ENCODE results near the gene PPP1R3E. TPM values are rescaled to one million over a fixed set of nuclear protein-coding genes. Genes with fewer than 3 reads are reported as not detected.

The PPP1R3E gene
- total RNA-seq, 4 donors from 2014 or later = 12.6 to 14.5 (median 13.9) TPM

DNA sequence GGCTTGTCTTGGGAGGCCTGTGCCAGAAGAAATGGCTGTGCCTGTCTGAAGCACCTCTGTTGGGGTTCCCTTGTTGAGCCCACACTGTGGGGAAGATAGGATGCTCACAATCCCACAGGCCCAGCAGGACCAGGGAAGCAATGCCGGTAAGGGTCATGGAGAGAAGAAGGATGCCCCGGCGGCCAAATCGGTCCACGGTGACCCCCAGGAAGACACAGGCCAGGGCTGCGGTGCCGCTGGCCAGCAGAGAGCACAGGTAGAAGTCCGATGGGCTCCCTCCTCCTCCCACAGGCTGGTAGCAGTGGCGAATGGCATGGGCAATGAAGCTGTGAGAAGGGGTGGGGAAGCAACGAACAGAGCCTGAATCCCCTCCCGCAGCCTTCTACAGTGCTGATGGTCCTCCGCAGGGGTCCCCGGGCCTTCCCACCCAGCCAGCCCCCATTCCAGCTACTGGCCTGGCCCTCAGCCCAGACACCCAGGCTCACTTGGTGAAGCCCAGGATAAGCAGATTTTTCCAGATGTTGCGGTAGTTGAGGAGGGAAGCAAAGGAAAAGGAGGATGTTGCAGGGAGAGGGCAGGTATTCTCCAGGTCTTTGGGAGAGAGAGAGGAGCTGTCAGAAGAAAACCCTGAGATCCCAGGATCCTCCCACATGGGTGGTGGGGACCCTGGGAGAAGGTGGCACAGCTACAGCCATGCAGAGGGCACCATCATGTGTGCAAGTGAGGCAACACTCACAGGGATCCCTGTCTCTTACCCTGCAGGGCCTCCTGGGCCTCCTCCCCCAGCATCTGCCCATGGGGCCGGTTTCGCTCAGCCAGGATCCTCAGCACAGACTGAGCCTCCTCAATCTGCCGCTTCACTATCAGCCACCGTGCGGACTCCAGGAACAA lies 45.0 kb upstream of the PPP1R3E start:
- Histone ChIP-seq H3K27me3 (no peaks in the 10 kb centered on the region), H3K4me1 (peaks cover 0 to 6% of the 10 kb centered on the region in 2 donors), H3K36me3 (no peaks in the 10 kb centered on the region), H3K9me3 (no peaks in the 10 kb centered on the region), H3K4me3 (replicated peaks in 1 of 3) (no peak overlapping the region), H3K27ac (no peak overlapping the region)
- DNase-seq = no peak
- TF ChIP-seq CTCF (IDR thresholded peaks at IDR 0.05) = no peak
- no peak for TF ChIP-seq POLR2A (IDR thresholded peaks at IDR 0.05)
- intact Hi-C loops (cut with DNase I) = no loop called here
- 91 to 93% methylated on average over 11 to 18 of the region's 19 CpGs for WGBS, 2 donors

DNA sequence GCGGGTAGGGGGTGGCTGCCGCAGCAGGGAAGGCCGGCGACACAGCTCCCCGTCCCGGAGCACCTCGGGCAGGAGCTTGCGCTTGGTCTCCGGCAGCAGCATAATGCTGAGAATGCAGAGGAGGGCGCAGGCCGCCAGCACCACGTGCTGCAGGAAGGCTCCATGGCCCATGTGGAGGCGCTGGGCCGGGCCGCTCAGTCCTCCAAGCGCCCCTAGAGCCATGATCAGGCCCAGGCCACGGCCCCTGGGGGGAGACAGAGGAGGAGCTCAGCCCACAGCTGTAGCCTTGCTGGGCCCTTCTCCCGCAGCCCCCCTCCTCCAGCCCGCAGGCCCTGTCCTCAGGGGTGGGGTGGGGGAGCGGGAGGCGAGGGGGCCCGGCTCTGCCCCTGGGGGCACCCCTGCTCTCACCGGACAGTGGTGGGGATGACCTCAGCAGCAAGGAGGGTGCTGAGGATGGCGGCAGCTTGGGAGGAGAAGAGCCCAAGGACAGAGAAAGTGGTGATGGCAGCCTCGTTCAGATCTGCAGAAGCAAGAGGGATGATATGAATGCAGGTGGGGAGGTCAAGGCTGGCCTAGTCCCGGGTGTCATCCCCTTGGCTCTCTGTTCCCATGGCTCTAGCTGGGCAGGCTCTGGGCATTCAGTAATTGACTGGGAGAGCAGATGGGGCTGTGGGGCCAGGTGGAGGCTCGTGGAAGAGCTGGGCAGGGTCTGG lies 44.2 kb upstream of the PPP1R3E start:
- DNase-seq = no peak
- no peaks in the 10 kb centered on the region for H3K36me3 ChIP-seq
- H3K4me3 ChIP-seq (replicated peaks in 1 of 3) = no peak overlapping the region
- H3K27me3 ChIP-seq = no peaks in the 10 kb centered on the region
- WGBS, 2 donors = 84 to 90% methylated on average over 9 to 19 of the region's 27 CpGs
- no peak overlapping the region for H3K27ac ChIP-seq
- intact Hi-C loops (cut with DNase I) = no loop called here
- no peaks in the 10 kb centered on the region for H3K9me3 ChIP-seq
- H3K4me1 ChIP-seq = peaks cover 0 to 4% of the 10 kb centered on the region in 2 donors
- TF ChIP-seq POLR2A (IDR thresholded peaks at IDR 0.05) = no peak
- TF ChIP-seq CTCF (IDR thresholded peaks at IDR 0.05) = no peak

- Histone ChIP-seq H3K9me3 (no peaks in the 10 kb centered on the region), H3K4me3 (replicated peaks in 1 of 3) (no peak overlapping the region), H3K27ac (no peak overlapping the region), H3K36me3 (no peaks in the 10 kb centered on the region), H3K27me3 (no peaks in the 10 kb centered on the region), H3K4me1 (no peaks in the 10 kb centered on the region)
- intact Hi-C loops (cut with DNase I) = no loop called here
- DNase-seq = no peak
- WGBS, 2 donors = 77 to 81% methylated on average over 9 to 13 of the region's 13 CpGs
- TF ChIP-seq POLR2A (IDR thresholded peaks at IDR 0.05) (no peak), CTCF (IDR thresholded peaks at IDR 0.05) (no peak)
These were observed 43.5 kb upstream of the PPP1R3E start for GRCh38 chr14:23345987-23346692.

DNA sequence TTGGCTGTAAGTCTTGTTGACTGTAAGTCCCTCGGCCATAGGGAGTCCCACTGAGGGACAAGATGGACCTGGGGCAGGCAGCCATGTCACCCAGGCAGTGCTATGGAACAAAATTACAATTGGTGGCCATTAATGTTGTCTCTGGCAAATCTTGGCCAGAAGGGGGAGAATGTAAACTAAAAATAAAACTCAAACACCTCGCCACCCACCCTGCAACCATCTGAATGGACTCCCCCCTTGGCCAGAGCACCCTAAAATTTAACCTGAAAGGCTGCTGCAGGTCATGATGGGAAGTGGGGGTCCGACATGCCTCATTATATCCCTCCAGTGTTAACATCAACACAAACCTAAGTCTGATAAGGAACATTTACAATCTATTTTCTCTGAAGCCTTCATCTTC lies 41.8 kb upstream of the PPP1R3E start:
- no peaks in the 10 kb centered on the region for H3K36me3 ChIP-seq
- TF ChIP-seq POLR2A (IDR thresholded peaks at IDR 0.05) (no peak), CTCF (IDR thresholded peaks at IDR 0.05) (no peak)
- H3K9me3 ChIP-seq = no peaks in the 10 kb centered on the region
- no peak overlapping the region for H3K4me3 ChIP-seq (replicated peaks in 1 of 3)
- no peak overlapping the region for H3K27ac ChIP-seq
- 70 to 74% methylated on average over 3 of the region's 3 CpGs for WGBS, 2 donors
- intact Hi-C loops (cut with DNase I) = no loop called here
- no peaks in the 10 kb centered on the region for H3K27me3 ChIP-seq
- no peaks in the 10 kb centered on the region for H3K4me1 ChIP-seq
- no peak for DNase-seq
